ENCODE data around the gene VPS9D1. TPM values are rescaled to one million over a fixed set of nuclear protein-coding genes. Genes with fewer than 3 reads are reported as not detected.
A peak's percentile ranks its signal among the peaks of the same experiment; 100 is the strongest.

VPS9D1 gene
- total RNA-seq, 1 donor from 2014 or later: 17.9 TPM

- H3K27ac Mint-ChIP-seq: peak overlapping the region; percentile 92
- H3K36me3 Mint-ChIP-seq (ENCODE audit: insufficient read depth): peaks cover 40% of the 10 kb centered on the region
- no peak for DNase-seq (ENCODE audit: low spot score, unreplicated experiment)
- H3K27me3 Mint-ChIP-seq: no peaks in the 10 kb centered on the region
- TF ChIP-seq, protein P1, sequence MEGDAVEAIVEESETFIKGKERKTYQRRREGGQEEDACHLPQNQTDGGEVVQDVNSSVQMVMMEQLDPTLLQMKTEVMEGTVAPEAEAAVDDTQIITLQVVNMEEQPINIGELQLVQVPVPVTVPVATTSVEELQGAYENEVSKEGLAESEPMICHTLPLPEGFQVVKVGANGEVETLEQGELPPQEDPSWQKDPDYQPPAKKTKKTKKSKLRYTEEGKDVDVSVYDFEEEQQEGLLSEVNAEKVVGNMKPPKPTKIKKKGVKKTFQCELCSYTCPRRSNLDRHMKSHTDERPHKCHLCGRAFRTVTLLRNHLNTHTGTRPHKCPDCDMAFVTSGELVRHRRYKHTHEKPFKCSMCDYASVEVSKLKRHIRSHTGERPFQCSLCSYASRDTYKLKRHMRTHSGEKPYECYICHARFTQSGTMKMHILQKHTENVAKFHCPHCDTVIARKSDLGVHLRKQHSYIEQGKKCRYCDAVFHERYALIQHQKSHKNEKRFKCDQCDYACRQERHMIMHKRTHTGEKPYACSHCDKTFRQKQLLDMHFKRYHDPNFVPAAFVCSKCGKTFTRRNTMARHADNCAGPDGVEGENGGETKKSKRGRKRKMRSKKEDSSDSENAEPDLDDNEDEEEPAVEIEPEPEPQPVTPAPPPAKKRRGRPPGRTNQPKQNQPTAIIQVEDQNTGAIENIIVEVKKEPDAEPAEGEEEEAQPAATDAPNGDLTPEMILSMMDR (IDR thresholded peaks at IDR 0.05; ENCODE audit: unreplicated experiment): no peak
- no peaks in the 10 kb centered on the region for H3K9me3 Mint-ChIP-seq (ENCODE audit: low read depth)
- H3K4me3 Mint-ChIP-seq (ENCODE audit: low read depth): peak overlapping the region; percentile 87
- H3K4me1 Mint-ChIP-seq (ENCODE audit: low read depth): peaks cover 6% of the 10 kb centered on the region
Measured at GRCh38 chr16:89658221-89658879, 62.3 kb downstream of the VPS9D1 start.

GRCh38 chr16:89657442-89658220 lies 63.1 kb downstream of the VPS9D1 start, which contains the start of the genes CHMP1A and SPATA33:
Gene CHMP1A (minus strand): TSS chr16:89657708. CDS start chr16:89657588, 120 bp downstream.
Gene SPATA33 (plus strand): TSS chr16:89657836. CDS start chr16:89657912, 76 bp downstream.
- H3K4me3 Mint-ChIP-seq (ENCODE audit: low read depth): peak within 1 kb of the TSS; percentile 87
- TF ChIP-seq, protein P1 (IDR thresholded peaks at IDR 0.05; ENCODE audit: unreplicated experiment): no peak
- H3K9me3 Mint-ChIP-seq (ENCODE audit: low read depth): no peaks in the 10 kb centered on the region
- peaks cover 34% of the 10 kb centered on the region for H3K36me3 Mint-ChIP-seq (ENCODE audit: insufficient read depth)
- H3K27me3 Mint-ChIP-seq: no peaks in the 10 kb centered on the region
- peak within 1 kb of the TSS; percentile 92 for H3K27ac Mint-ChIP-seq
- peak; percentile 90 for DNase-seq (ENCODE audit: low spot score, unreplicated experiment)
- peaks cover 6% of the 10 kb centered on the region for H3K4me1 Mint-ChIP-seq (ENCODE audit: low read depth)

Other genes with a start within 250 kb of the VPS9D1 start
- gene ANKRD11, start 230.3 kb downstream of the VPS9D1 start, total RNA-seq: 178 and 183 TPM in 2 replicates
- gene SPG7, start 212.5 kb downstream of the VPS9D1 start, total RNA-seq: 183 and 184 TPM in 2 replicates
- gene RPL13, start 160.2 kb downstream of the VPS9D1 start, total RNA-seq: 1,643 and 1,699 TPM in 2 replicates
- 0.41 and 0.84 TPM in 2 replicates for gene CPNE7, start 145.1 kb downstream of the VPS9D1 start, total RNA-seq
- gene DPEP1, start 107.3 kb downstream of the VPS9D1 start, total RNA-seq: 29.6 and 36.3 TPM in 2 replicates
- gene CHMP1A, start 63.2 kb downstream of the VPS9D1 start, total RNA-seq: 96.5 and 105 TPM in 2 replicates
- gene SPATA33, start 63.1 kb downstream of the VPS9D1 start, total RNA-seq: 33.4 and 38.4 TPM in 2 replicates
- gene CDK10, start 34.2 kb downstream of the VPS9D1 start, total RNA-seq: 183 and 192 TPM in 2 replicates
- 14.0 and 15.5 TPM in 2 replicates for gene SPATA2L, start 19.2 kb downstream of the VPS9D1 start, total RNA-seq
- gene ZNF276, start 639 bp upstream of the VPS9D1 start, total RNA-seq: 22.5 and 25.0 TPM in 2 replicates
- 74.5 and 81.6 TPM in 2 replicates for gene FANCA, start 95.7 kb upstream of the VPS9D1 start, total RNA-seq
- 24.2 TPM in 2 replicates for gene SPIRE2, start 107.6 kb upstream of the VPS9D1 start, total RNA-seq
- 177 and 199 TPM in 2 replicates for gene TCF25, start 152.7 kb upstream of the VPS9D1 start, total RNA-seq
- 3.8 and 4.6 TPM in 2 replicates for gene MC1R, start 198.0 kb upstream of the VPS9D1 start, total RNA-seq
- gene TUBB3, start 202.4 kb upstream of the VPS9D1 start, total RNA-seq: 201 and 211 TPM in 2 replicates
- gene DEF8, start 227.9 kb upstream of the VPS9D1 start, total RNA-seq: 67.9 and 72.1 TPM in 2 replicates

All from progenitor cell of endocrine pancreas (in vitro differentiated cells).